ENCODE measurements around the gene DCBLD1.

The DCBLD1 gene

GRCh38 chr6:117472667-117473066 is 9.8 kb upstream of the DCBLD1 start:
- H3K27ac ChIP-seq (ENCODE audit: low read depth, low read length) = no peak overlapping the region
- no peaks in the 10 kb centered on the region for H3K36me3 ChIP-seq (ENCODE audit: low read length)
- H3K4me3 ChIP-seq (ENCODE audit: insufficient read depth, low read length, poor library complexity, severe bottlenecking) = no peak overlapping the region
- no peaks in the 10 kb centered on the region for H3K79me2 ChIP-seq (ENCODE audit: insufficient read depth, low read length)
- no peaks in the 10 kb centered on the region for H3F3A ChIP-seq (ENCODE audit: insufficient read depth)
- no peak overlapping the region for H3K4me2 ChIP-seq (ENCODE audit: low read depth, low read length, poor library complexity, severe bottlenecking)
- no peak overlapping the region for H3K9ac ChIP-seq (ENCODE audit: low read length)
- H3K9me3 ChIP-seq (ENCODE audit: insufficient read depth, low read length) = no peaks in the 10 kb centered on the region
- TF ChIP-seq EZH2phosphoT487 (conservative IDR thresholded peaks at IDR 0.05; ENCODE audit: low read length) = no peak
- no peak for TF ChIP-seq CTCF (IDR thresholded peaks at IDR 0.05; ENCODE audit: insufficient read depth, low read length, poor library complexity, severe bottlenecking)
- H4K20me1 ChIP-seq (ENCODE audit: low read depth, low read length) = no peaks in the 10 kb centered on the region
- no peaks in the 10 kb centered on the region for H3K27me3 ChIP-seq (ENCODE audit: low read length)
- no peak overlapping the region for H2AFZ ChIP-seq (ENCODE audit: low read depth, low read length, severe bottlenecking)
- H3K9me2 ChIP-seq (replicated peaks; ENCODE audit: insufficient read depth, low read length) = no peaks in the 10 kb centered on the region

GRCh38 chr6:117473401-117473800 is 9.1 kb upstream of the DCBLD1 start:
- Histone ChIP-seq H3F3A (ENCODE audit: insufficient read depth) (no peaks in the 10 kb centered on the region), H3K27ac (ENCODE audit: low read depth, low read length) (no peak overlapping the region), H3K4me2 (ENCODE audit: low read depth, low read length, poor library complexity, severe bottlenecking) (no peak overlapping the region), H3K79me2 (ENCODE audit: insufficient read depth, low read length) (no peaks in the 10 kb centered on the region), H3K9me3 (ENCODE audit: insufficient read depth, low read length) (no peaks in the 10 kb centered on the region), H2AFZ (ENCODE audit: low read depth, low read length, severe bottlenecking) (no peak overlapping the region), H3K27me3 (ENCODE audit: low read length) (no peaks in the 10 kb centered on the region), H3K9me2 (replicated peaks; ENCODE audit: insufficient read depth, low read length) (no peaks in the 10 kb centered on the region), H3K36me3 (ENCODE audit: low read length) (no peaks in the 10 kb centered on the region), H4K20me1 (ENCODE audit: low read depth, low read length) (no peaks in the 10 kb centered on the region), H3K4me3 (ENCODE audit: insufficient read depth, low read length, poor library complexity, severe bottlenecking) (no peak overlapping the region), H3K9ac (ENCODE audit: low read length) (no peak overlapping the region)
- TF ChIP-seq CTCF (IDR thresholded peaks at IDR 0.05; ENCODE audit: insufficient read depth, low read length, poor library complexity, severe bottlenecking) (no peak), EZH2phosphoT487 (conservative IDR thresholded peaks at IDR 0.05; ENCODE audit: low read length) (no peak)

GRCh38 chr6:117477988-117478852 is 4.3 kb upstream of the DCBLD1 start:
- H3K4me3 ChIP-seq (ENCODE audit: insufficient read depth, low read length, poor library complexity, severe bottlenecking) = no peak overlapping the region
- no peak overlapping the region for H2AFZ ChIP-seq (ENCODE audit: low read depth, low read length, severe bottlenecking)
- H3K4me2 ChIP-seq (ENCODE audit: low read depth, low read length, poor library complexity, severe bottlenecking) = no peak overlapping the region
- no peaks in the 10 kb centered on the region for H4K20me1 ChIP-seq (ENCODE audit: low read depth, low read length)
- H3K79me2 ChIP-seq (ENCODE audit: insufficient read depth, low read length) = no peaks in the 10 kb centered on the region
- no peaks in the 10 kb centered on the region for H3K36me3 ChIP-seq (ENCODE audit: low read length)
- no peak overlapping the region for H3K27ac ChIP-seq (ENCODE audit: low read depth, low read length)
- H3K9me3 ChIP-seq (ENCODE audit: insufficient read depth, low read length) = no peaks in the 10 kb centered on the region
- TF ChIP-seq CTCF (IDR thresholded peaks at IDR 0.05; ENCODE audit: insufficient read depth, low read length, poor library complexity, severe bottlenecking) = no peak
- no peak for TF ChIP-seq EZH2phosphoT487 (conservative IDR thresholded peaks at IDR 0.05; ENCODE audit: low read length)
- no peaks in the 10 kb centered on the region; the same call in 1 of the 2 replicates for H3F3A ChIP-seq (ENCODE audit: insufficient read depth)
- H3K27me3 ChIP-seq (ENCODE audit: low read length) = no peaks in the 10 kb centered on the region
- H3K9me2 ChIP-seq (replicated peaks; ENCODE audit: insufficient read depth, low read length) = no peaks in the 10 kb centered on the region
- no peak overlapping the region for H3K9ac ChIP-seq (ENCODE audit: low read length)
